A204.1 (cell line): Measurements from ENCODE around the gene LLGL1.

ENCODE experiments used
- FAIRE-seq: peaks from 2 replicates; lab custom pipeline; 2012; peaks lifted over from hg19 to GRCh38; lab: Jason Lieb, UNC

Gene LLGL1

DNA sequence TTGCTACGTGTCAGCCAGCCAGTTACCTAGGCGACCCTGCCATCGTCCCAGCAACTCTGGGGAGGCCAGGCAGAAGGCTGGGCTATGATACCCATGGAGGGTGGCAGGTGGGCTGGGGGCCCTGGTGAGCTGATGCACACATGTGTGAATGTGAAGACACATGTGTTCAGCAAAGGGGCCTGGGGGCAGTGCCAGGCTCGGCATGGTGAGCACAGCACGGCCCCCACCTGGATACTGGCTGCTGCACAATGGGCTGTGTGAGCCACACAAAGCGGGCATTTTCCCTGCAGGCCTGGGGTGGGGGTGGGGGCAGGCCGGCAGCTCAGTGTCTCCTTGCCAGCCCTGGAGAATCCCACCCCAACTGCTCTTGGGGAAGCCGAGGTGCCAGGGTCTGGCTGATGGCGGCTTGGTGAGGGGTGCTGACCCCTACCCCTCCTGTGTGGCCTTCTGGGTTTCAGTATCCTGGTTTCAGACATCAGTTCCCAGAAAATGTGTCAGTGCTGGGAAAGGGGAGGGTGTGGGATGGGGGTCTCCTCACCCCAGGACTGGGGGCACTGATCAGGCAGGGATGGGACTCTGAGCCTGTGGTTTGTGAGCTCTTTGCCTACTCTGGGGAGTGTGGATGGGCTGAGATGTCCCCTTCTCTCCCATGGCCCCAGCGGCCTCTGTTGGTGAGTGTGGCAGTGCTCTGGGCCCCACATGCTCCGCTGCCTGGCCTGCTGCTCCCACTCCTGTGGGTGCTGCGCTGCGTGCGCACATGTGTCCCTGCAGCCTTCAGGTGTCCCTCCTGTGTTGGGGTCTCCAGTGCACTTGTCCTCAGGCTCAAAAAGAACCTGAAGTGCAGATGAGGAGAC is 5.1 kb downstream of the LLGL1 start:
- no peak for FAIRE-seq

DNA sequence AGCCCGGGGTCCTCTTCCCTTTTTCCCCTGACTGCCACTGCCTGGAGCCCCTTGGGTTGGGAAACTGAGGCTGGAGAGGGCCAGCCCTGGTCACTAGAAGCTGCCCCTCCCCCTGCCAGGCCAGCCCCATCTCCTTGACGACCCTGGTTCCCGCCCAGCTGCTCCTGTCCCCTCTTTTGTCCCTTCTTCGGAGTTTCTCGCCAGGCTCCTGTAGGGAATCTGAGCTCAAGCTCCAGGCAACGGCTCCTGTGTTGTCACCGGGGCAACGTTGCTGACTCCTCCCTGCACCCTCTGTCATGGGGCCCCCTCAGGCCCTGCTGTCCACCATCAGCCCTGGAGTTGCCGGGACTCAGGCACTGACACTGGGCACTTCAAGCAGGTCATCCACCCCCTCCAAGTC is 5.7 kb downstream of the LLGL1 start:
- no peak for FAIRE-seq

DNA sequence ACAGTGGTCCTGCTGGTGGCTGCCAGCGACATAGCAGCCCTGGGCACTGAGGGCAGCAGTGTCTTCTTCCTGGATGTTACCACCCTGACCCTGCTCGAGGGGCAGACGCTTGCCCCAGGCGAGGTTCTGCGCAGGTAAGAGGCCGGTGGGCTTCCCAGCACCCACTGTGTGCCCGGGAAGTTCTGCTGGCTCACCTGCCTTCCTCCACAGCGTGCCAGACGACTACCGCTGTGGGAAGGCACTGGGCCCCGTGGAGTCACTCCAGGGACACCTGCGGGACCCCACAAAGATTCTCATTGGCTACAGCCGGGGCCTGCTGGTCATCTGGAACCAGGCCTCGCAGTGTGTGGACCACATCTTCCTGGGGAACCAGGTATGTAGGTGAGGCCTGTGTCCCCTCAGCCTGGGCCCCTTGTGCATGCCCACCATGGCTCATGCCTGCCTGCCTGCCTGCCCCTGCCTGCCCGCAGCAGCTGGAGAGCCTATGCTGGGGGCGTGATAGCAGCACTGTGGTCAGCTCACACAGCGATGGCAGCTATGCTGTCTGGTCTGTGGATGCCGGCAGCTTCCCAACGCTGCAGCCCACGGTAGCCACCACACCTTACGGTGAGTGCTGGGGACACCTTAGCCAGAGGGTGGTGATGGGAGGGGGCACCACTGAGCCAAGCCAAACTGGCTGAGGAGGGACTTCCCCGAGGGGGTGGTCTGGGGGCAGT is 8.5 kb downstream of the LLGL1 start:
- no peak for FAIRE-seq

DNA sequence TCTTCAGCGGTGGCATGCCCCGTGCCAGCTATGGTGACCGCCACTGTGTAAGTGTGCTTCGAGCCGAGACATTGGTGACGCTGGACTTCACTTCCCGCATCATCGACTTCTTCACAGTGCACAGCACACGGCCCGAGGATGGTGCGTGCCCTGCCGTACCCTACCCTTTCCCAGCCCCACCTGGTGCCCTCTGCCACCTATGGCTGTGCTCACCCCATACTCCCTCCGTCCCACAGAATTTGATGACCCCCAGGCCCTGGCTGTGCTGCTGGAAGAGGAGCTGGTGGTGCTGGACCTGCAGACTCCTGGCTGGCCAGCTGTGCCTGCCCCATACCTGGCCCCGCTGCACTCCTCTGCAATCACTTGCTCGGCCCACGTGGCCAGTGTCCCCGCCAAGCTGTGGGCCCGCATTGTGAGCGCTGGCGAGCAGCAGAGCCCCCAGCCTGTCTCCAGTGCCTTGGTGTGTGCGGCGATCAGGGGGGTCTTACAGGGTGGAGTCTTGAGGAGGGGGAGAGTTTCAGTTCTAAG is 9.5 kb downstream of the LLGL1 start:
- FAIRE-seq: no peak

DNA sequence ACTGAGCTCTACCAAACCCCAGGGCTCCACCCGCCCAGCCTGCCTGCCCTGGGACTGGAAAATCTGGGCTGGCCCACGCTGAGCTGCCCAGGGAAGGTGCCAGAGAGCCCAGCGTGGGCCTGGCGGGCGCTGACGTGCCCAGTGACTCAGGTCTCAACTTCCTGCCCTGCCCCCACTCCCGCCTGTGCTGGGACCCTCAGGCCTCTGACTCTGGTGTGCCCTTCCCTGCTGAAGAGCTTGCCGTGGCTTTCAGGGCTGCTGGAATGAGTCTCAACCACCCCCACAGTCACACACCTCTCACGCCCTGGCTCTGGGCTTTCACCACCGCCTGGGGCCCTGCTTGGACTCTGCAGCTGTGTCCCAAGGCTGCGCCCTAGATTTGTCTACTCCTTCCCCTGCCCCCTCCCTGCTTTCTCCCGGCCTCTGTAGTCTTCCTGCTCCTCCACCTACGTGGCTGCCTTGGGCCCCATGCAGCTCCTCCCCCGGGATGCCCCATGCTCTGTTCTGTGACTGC is 10.4 kb downstream of the LLGL1 start:
- FAIRE-seq: no peak

DNA sequence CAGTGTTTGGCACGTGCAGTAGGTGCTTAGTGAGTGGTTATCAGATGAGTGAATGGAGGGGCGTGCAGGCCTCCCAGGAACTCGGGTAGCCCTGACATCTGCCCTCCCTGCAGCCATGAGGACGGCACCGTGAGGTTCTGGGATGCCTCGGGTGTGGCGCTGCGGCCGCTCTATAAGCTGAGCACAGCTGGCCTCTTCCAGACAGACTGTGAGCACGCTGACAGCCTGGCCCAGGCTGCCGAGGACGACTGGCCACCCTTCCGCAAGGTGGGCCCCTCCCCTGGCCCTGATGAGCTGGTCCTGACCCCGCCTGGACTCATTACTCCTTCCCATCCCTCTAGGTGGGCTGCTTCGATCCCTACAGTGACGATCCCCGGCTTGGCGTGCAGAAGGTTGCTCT is 11.1 kb downstream of the LLGL1 start:
- FAIRE-seq: no peak

DNA sequence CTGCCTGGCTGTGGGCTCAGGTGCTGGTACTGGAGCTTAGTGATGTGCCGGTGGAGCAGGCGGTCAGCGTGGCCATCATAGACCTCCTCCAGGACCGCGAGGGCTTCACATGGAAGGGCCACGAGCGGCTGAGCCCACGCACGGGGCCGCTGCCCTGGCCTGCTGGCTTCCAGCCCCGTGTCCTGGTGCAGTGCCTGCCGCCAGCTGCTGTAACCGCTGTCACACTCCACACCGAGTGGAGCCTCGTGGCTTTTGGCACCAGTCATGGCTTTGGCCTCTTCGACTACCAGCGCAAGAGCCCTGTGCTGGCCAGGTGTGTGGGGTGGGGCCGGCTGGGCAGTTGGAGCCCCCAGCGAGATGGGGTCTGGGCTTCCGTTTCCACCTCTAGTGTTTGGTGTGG is 12.0 kb downstream of the LLGL1 start:
- FAIRE-seq: no peak

DNA sequence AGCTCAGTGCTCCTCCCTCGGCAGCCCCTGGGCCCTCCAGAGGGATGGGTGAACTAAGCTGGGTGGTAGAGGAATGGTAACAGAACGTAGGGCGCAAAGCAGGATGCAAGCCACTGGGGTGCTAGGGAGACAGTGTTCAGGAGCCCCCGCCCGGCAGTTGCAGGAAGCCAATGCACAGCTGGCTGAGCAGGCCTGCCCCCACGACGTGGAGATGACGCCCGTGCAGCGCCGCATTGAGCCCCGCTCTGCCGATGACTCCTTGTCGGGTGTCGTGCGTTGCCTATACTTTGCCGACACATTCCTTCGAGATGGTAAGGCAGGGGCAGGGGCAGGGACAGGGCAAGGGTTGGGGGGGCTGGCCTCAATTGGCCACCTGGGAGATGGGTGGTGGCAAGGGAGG is 12.9 kb downstream of the LLGL1 start:
- FAIRE-seq: no peak

DNA sequence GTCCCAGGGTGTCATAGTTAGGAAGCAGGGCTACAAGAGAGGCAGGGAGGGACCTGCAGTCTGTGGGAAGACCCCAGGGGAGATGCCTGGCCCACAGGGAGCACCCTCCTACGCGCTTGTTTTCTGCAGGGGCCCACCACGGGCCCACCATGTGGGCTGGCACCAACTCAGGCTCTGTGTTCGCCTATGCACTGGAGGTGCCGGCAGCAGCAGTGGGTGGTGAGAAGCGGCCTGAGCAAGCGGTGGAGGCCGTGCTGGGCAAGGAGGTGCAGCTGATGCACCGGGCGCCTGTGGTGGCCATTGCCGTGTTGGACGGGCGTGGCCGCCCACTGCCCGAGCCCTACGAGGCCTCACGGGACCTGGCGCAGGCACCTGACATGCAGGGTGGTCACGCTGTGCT is 15.0 kb downstream of the LLGL1 start:
- FAIRE-seq: no peak

DNA sequence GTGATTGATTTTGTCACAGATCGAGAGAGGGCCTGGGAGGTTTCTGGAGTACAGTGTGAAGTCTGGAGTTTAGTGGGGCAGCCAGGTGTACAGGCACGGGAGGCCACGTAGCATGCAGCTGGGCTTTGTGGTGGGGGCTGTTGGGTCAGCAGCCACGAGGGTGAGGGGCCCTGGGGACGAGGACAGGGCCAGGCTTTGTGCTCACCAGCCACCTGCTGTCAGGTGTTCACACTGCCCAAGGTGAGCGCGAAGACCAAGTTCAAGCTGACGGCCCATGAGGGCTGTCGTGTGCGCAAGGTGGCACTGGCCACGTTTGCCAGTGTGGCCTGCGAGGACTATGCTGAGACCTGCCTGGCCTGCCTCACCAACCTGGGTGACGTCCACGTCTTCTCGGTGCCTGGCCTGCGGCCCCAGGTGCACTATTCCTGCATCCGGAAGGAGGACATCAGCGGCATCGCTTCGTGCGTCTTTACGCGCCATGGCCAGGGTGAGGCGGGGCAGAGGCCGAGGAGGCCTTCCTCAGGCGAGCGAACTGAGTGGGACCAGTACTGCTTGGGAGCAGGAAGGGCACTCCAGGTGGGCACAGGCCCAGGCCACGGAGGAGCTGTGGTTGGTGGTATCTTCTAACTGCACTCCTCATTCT is 15.9 kb downstream of the LLGL1 start:
- no peak for FAIRE-seq

DNA sequence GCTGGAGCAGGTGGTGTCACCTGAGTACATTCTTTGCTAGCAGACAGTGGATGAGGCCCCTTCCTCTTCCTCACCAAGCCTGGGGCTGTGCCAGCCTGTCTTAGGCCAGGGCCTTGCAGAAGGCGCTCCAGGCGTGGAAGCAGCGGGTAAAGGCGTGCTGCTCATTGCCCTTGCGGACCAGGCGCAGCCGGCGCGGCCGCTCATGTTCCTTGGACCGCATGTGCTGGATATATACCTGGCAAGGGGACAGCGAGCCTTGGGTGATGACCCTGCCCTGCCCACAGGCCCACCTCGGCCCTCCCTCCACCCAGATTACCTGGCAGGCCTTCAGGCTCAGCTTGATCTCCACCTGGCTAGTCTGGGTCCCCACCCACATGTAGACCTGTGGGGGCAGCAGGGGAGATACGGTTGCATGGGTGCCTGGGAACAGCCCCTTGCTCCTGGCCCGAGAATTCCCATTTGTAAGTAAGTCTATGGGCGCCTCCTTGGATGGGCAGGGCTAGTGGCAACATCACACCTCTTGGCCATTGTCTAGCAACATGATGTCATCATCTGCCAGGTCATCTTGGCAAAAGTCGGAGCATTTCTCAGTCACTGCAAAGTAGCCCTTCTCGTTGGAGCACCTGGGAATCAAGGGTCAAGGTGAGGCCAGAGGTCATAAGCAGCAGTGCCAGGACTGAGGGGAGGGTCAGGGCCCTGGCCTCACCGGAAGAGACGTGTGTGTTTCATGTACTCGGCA is 19.8 kb downstream of the LLGL1 start:
- FAIRE-seq: no peak

DNA sequence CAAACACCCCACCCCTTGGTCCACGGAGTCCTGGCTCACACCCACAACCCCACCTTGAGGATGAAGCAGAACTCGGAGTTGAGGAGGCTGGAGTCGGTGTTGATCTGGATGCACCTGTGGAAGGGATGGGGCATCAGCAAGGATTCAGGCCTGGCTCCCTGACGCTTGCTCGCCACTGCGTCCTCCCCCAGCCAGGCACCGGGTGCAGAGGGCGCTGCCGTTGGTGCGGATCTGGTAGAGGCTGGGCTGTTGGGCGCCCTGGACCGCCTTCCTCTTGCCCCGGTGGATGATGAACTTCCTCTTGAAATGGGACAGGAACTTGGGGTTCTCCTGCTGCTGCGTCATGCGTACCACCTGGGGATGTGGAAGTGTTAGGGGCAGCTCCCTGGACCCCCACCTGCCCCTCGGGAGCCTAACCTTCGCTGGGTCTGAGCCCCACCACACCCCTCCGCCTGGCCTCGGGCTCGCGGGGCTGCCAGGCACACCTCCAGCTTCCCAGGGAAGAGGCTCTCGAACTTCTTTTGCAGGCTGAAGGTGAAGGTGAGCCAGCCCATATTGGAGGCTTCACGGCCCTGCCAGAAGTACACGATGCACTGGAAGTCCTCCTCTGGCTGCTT is 20.8 kb downstream of the LLGL1 start:
- FAIRE-seq: no peak

DNA sequence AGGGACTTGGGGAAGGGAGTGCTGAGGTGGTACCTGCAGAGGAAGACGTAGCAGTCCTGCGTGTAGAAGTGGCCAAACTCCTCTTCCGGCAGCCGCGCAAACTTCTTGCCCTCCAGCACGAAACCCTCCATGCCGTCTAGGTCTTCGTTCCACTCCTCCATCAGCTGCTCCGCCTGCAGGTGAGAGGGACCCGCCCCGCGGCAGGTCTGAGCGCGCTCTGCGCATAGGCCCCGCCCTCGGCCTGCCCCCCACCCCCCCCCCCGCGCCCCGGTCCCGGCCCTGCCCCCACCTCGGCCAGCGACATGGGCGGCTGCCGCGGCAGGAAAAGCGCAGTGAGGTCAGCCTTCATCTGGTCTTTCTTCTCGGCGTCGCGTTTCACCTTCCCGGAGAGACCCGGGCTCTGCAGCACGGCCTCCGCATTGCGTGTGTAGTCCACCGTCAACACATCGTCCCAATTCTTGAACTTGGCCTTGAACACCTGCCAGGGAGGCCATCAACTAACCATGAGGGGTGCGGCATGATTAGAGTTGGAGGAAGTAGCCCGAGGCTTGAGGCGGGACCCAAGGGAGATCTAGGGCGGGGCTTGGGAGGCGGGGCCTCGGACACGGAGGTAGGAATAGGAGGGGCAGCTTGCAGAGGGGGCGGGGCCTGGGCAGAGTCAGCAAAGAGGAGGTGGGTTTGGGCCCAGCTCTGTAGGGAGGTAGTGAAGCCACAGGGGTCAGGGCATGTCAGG is 21.6 kb downstream of the LLGL1 start:
- FAIRE-seq: no peak

DNA sequence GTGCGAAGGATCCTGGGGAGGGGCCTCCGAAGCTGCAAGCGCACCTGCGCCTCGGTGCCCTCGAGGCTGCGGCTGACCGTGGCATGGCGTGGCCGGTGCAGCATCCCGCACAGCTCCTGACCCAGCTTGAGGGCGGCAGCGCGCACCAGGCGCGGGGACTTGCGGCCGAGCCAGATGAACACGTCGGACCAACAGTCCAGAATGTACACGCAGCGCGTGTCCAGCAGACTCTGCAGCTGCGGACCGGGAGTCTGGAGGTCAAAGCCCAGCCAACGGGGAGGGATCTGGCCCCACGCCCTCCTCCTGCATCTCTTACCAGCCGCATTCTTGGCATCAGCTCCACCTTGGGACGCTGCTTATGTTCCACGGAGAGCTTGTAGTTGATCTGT is 22.2 kb downstream of the LLGL1 start:
- no peak for FAIRE-seq

DNA sequence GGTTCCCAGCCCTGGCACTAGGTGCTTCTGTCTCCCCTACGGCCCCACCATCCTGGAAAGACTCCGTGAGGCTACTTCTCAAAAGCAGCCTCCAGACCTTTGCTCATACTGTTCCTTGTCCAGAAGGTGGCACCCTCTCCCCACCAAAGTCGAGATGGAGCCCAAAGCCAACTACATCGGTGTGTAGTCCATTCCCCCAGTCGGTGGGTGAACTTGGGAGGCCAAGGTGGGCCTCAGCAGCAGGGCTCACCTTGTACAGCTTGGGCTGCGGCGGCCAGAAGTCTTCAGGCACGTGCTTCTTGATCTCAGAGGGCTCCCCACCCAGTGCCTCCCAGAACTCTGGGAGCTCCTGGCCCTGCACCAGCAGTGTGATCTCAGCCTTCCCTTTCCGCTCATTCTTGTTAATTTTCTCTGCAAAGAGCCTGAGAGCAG is 22.9 kb downstream of the LLGL1 start:
- FAIRE-seq: no peak

DNA sequence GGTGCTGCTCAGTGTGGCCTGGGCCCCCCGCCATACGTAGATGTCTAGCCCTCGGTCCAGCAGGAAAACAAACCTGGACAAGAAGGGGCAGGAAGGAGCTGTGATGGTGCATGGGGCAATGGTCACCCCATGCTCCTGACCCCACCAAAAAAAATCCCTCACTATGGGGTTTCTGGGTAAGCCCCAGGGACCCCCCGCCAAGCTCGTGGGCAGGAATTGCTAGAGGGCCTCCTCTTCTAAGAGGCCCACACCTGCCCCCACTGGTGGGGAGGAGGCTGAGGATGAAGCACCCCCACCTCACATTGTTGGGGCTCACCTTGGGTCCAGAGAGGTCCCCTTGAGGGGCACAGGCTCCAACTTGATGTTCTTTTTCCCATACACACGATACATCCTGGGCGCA is 23.4 kb downstream of the LLGL1 start:
- no peak for FAIRE-seq

DNA sequence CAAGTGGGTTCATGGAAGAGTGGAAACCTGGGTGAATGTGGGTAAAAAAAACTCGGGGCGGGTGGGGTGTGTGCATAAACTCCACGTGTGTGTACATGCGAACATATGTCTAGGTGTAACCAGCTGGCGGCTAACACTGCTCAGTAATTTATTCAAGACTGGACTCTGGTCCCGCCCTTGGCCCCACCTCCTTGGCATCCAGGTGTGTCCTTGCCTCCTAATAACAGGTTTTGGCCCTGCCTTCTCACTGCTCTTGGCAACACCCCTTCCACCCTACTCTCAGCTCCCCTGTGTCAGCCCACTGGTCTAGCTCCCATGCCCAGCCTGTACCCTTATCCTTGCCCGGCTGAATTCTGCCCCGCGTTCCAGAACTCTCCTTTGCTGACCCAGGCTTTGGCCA is 24.8 kb downstream of the LLGL1 start:
- FAIRE-seq: no peak

DNA sequence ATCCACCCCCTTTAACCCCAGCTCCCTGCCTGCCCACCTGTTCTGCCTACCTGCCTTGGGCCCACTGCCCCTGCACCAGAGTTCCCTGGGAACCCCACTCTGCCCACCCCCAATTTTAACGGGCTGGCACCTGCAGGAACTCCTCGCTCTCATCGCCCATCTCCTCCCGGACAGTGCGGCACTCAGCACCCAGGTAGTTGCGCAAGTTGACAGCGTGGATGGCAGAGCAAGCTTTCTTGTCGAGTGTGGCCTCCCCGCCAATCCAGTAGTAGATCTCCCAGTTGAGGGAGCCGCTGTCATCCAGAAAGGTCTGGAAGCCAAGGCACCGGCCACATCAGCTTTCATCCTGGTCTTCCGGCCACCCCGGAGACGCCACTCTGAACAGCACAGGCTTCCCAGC is 25.3 kb downstream of the LLGL1 start:
- no peak for FAIRE-seq

DNA sequence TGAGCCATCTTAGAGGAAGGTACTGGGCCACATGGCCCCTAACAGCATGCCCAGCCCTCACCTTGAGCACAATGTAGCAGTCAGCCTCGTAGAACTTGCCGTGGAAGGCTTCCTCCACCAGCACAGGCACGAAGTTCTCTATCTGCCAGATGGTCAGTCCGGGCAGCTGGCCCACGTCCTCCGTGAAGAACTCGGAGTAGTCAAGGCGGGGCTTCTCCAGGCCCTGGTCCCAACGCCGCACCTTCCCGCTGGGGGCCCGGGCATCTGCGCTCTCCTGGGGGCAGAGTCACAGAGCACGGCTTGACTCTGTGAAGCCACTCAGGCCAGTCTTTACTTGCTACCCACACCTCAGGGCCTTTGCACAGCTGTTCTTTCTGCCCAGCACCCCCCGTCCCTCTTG is 25.8 kb downstream of the LLGL1 start:
- FAIRE-seq: no peak

DNA sequence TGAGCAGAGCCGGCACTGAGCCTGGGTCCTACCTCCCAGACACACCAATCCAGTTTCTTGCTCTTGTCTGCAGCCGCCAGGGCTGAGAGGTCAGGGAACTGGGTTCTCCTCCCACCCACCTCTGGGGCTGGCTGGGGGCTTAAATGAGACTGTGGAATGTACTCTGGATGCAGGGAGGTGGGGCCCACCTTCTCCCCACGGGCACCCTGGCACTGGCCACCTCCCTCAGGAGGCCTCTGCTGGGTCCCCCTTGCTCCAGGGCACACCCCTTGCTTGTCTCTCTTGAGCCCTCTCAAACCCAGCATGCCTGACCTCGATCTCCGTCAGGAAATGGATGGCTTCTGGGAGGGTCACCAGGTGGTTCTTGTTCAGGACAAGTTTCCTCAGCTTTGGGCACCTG is 26.7 kb downstream of the LLGL1 start:
- FAIRE-seq: no peak
